Measurements from ENCODE around the gene ERO1A. TPM values are rescaled to one million over a fixed set of nuclear protein-coding genes. Genes with fewer than 3 reads are reported as not detected.

ERO1A gene
- total RNA-seq, 2 donors from 2014 or later, result 18.5 to 35.8 TPM

DNA sequence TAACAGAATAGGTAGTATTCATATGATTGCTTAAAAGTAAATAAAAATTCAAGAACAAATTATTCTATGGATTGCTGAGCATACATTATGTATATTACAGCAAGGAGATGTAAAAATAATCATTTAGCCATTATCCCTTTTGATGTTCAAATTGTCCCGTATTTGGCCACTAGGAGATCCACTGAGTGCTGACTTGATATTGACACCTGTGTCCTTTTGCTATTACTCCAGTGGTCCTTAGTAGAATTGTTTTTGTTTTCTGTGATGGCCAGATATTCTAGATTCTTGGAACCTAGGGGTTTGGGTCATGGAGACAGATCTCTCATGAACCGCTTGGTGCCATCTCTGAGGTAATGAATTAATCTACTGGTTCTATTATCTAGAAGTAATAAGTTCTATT is 16.8 kb downstream of the ERO1A start:
- TF ChIP-seq POLR2AphosphoS5 (IDR thresholded peaks at IDR 0.05) (no peak), POLR2A (IDR thresholded peaks at IDR 0.05) (no peak)
- TF ChIP-seq, protein P1, sequence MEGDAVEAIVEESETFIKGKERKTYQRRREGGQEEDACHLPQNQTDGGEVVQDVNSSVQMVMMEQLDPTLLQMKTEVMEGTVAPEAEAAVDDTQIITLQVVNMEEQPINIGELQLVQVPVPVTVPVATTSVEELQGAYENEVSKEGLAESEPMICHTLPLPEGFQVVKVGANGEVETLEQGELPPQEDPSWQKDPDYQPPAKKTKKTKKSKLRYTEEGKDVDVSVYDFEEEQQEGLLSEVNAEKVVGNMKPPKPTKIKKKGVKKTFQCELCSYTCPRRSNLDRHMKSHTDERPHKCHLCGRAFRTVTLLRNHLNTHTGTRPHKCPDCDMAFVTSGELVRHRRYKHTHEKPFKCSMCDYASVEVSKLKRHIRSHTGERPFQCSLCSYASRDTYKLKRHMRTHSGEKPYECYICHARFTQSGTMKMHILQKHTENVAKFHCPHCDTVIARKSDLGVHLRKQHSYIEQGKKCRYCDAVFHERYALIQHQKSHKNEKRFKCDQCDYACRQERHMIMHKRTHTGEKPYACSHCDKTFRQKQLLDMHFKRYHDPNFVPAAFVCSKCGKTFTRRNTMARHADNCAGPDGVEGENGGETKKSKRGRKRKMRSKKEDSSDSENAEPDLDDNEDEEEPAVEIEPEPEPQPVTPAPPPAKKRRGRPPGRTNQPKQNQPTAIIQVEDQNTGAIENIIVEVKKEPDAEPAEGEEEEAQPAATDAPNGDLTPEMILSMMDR (IDR thresholded peaks at IDR 0.05), result no peak
- 90% methylated on average over 2 of the region's 2 CpGs for WGBS

DNA sequence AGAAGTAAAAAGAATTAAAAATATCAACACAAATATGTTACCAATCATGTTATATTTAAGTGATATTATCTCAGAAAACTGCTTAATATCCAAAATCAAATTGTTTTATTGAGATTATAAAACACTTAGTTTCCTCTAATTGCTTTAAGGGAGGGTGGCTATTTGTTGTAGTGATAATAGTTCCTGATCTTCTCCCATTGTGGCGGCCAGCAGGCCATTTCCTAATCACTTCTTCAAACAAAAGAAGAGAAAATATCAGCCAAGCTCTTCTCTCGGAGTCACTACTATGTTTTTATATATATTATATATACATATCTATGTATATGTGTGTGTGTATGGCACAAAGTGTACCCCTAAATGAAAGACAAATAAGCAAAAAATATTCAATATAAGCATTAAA is 31.5 kb downstream of the ERO1A start:
- H3K27me3 ChIP-seq (replicated peaks; ENCODE audit: insufficient read depth), result no peaks in the 10 kb centered on the region
- H3K4me3 ChIP-seq, result no peak overlapping the region
- no peak for DNase-seq (ENCODE audit: low spot score)
- H3K9me3 ChIP-seq, result no peaks in the 10 kb centered on the region
- no peaks in the 10 kb centered on the region for H3K36me3 ChIP-seq
- 76% methylated on average over 2 of the region's 2 CpGs for WGBS
- no peak for TF ChIP-seq POLR2AphosphoS5 (IDR thresholded peaks at IDR 0.05)
- no peak for TF ChIP-seq POLR2A (IDR thresholded peaks at IDR 0.05)
- TF ChIP-seq, protein P1 (IDR thresholded peaks at IDR 0.05), result no peak
- no peak overlapping the region for H3K27ac ChIP-seq
- no peaks in the 10 kb centered on the region for H3K4me1 ChIP-seq (replicated peaks)
- intact Hi-C loops (cut with DNase I), result no loop called here

More for the DNA sequence above, 16.8 kb downstream of the ERO1A start:
- Histone ChIP-seq H3K4me1 (replicated peaks) (no peaks in the 10 kb centered on the region), H3K27ac (no peak overlapping the region), H3K27me3 (replicated peaks; ENCODE audit: insufficient read depth) (no peaks in the 10 kb centered on the region), H3K4me3 (no peak overlapping the region), H3K36me3 (no peaks in the 10 kb centered on the region), H3K9me3 (no peaks in the 10 kb centered on the region)
- intact Hi-C loops (cut with DNase I), result no loop called here
- DNase-seq (ENCODE audit: low spot score), result no peak

DNA sequence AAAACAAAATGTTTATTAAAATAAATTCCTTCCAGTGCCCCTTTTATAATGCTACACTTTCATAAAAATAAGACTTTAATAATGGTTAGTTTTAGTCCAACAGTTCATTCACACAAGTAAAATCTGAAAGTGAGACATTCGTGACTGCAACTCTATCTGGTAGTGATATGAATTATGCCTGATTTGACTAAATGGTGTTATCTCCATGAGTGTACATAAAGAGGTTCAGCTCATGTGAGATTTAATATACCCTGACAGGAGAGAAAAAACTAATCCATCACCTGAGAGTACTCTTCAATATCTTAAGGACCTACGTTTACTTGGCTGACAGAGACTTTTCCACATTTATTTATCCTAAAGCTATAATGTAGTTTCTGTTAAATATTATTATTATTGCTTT is 34.0 kb downstream of the ERO1A start:
- Histone ChIP-seq H3K4me1 (replicated peaks) (no peaks in the 10 kb centered on the region), H3K27me3 (replicated peaks; ENCODE audit: insufficient read depth) (no peaks in the 10 kb centered on the region), H3K27ac (no peak overlapping the region), H3K4me3 (no peak overlapping the region), H3K9me3 (no peaks in the 10 kb centered on the region), H3K36me3 (no peaks in the 10 kb centered on the region)
- DNase-seq (ENCODE audit: low spot score), result no peak
- intact Hi-C loops (cut with DNase I), result no loop called here
- WGBS, result 93% methylated on average over 2 of the region's 2 CpGs
- TF ChIP-seq POLR2A (IDR thresholded peaks at IDR 0.05), result no peak

DNA sequence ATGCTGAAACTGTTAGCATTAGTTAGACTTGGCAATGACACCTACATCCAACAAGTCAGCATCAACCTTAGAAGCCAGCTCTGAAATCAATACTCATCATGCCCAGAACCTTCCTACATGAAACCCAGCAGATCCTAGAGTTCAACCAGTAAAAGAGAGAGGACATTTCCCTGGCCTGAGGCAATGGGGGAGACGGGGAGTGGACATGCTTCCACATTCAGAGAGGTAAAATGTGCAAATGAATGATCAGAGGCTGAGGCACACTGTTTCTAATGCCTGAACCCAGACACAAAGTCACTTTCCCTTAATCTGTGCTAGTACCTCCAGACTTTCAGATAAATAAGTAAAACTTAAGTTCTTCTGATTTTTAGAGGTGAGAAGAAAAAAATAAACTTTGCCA is 34.5 kb downstream of the ERO1A start:
- TF ChIP-seq POLR2AphosphoS5 (IDR thresholded peaks at IDR 0.05) (no peak), POLR2A (IDR thresholded peaks at IDR 0.05) (no peak)
- no peak overlapping the region for H3K4me3 ChIP-seq
- H3K27me3 ChIP-seq (replicated peaks; ENCODE audit: insufficient read depth), result no peaks in the 10 kb centered on the region
- H3K4me1 ChIP-seq (replicated peaks), result no peaks in the 10 kb centered on the region
- 75% methylated on average over 1 of the region's 1 CpG for WGBS
- no peak for DNase-seq (ENCODE audit: low spot score)
- no peak overlapping the region for H3K27ac ChIP-seq
- no peaks in the 10 kb centered on the region for H3K9me3 ChIP-seq
- H3K36me3 ChIP-seq, result no peaks in the 10 kb centered on the region
- intact Hi-C loops (cut with DNase I), result no loop called here

DNA sequence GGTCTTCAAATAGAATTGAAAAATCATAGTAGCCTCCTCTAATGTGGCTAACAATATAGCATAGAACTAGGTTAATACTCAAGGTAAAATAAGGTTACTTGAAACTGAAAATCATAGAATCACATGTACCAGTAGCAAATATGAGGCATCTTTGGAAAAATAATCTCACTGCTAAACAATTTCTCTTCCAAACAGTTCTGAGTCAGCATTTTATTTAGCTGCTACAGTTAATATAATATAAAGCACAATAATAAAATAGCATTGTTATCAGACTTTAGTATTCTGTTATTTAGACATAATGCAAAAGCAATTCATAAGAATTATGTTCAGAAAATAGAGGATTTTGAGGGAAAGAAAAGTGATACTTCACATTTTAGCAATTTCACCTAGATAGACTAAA is 35.0 kb downstream of the ERO1A start:
- no peak overlapping the region for H3K4me3 ChIP-seq
- H3K9me3 ChIP-seq, result no peaks in the 10 kb centered on the region
- intact Hi-C loops (cut with DNase I), result no loop called here
- TF ChIP-seq POLR2AphosphoS5 (IDR thresholded peaks at IDR 0.05) (no peak), POLR2A (IDR thresholded peaks at IDR 0.05) (no peak)
- TF ChIP-seq, protein P1 (IDR thresholded peaks at IDR 0.05), result no peak
- no peak overlapping the region for H3K27ac ChIP-seq
- DNase-seq (ENCODE audit: low spot score), result no peak
- no peaks in the 10 kb centered on the region for H3K27me3 ChIP-seq (replicated peaks; ENCODE audit: insufficient read depth)
- no peaks in the 10 kb centered on the region for H3K4me1 ChIP-seq (replicated peaks)
- no peaks in the 10 kb centered on the region for H3K36me3 ChIP-seq

DNA sequence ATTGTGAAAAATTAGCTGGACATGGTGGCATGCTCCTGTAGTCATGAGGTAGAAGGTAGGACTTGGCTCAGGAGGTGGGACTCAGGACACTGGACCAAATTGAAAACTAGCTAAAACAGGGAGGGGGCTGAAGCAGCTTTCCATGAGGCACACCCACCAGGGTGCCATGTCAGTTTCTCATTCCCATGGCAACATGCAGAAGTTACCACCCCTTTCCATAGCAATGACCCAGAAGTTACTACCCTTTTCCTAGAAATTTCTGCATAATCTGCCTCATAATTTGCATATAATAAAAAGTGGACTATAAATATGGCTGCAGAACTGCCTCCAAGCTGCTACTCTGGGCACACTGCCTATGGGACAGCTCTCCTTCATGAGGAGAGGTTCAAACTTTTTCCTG is 38.5 kb downstream of the ERO1A start:
- no peak for DNase-seq (ENCODE audit: low spot score)
- Histone ChIP-seq H3K27me3 (replicated peaks; ENCODE audit: insufficient read depth) (no peaks in the 10 kb centered on the region), H3K36me3 (no peaks in the 10 kb centered on the region), H3K4me3 (no peak overlapping the region), H3K9me3 (no peaks in the 10 kb centered on the region), H3K27ac (no peak overlapping the region), H3K4me1 (replicated peaks) (no peaks in the 10 kb centered on the region)
- no peak for TF ChIP-seq POLR2AphosphoS5 (IDR thresholded peaks at IDR 0.05)
- no peak for TF ChIP-seq POLR2A (IDR thresholded peaks at IDR 0.05)
- TF ChIP-seq, protein P1 (IDR thresholded peaks at IDR 0.05), result no peak
- intact Hi-C loops (cut with DNase I), result no loop called here

Measured in prostate gland (tissue), 2 donors.